GM21576 (cell line): ENCODE measurements around the gene FLT3.
"Not testable (repeated sequence)": the region's sequence is repeated elsewhere in the genome, so short reads cannot be mapped to it uniquely, and the experiment has no call there.

Experiments
- ATAC-seq: cut with Tn5 transposase; IDR thresholded peaks from one replicate; pipeline ENCODE4 v1.9.1; 2021; ENCODE audit warnings: mild to moderate bottlenecking, moderate library complexity; ENCODE audit not compliant: unreplicated experiment

The FLT3 gene

DNA sequence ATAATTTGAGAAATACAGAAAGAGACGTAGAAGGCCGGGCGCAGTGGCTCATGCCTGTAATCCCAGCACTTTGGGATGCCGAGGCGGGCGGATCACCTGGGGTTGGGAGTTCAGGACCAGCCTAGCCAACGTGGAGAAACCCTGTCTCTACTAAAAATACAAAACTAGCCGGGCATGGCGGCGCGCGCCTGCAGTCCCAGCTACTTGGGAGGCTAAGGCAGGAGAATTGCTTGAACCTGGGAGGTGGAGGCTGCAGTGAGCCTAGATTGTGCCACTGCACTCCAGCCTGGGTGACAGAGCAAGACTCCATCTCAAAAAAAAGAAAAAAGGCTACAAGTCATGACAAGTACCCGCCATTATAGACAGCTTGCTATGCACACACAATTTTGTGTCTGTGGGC, 95.4 kb downstream of the FLT3 start:
- not testable (repeated sequence) for ATAC-seq

DNA sequence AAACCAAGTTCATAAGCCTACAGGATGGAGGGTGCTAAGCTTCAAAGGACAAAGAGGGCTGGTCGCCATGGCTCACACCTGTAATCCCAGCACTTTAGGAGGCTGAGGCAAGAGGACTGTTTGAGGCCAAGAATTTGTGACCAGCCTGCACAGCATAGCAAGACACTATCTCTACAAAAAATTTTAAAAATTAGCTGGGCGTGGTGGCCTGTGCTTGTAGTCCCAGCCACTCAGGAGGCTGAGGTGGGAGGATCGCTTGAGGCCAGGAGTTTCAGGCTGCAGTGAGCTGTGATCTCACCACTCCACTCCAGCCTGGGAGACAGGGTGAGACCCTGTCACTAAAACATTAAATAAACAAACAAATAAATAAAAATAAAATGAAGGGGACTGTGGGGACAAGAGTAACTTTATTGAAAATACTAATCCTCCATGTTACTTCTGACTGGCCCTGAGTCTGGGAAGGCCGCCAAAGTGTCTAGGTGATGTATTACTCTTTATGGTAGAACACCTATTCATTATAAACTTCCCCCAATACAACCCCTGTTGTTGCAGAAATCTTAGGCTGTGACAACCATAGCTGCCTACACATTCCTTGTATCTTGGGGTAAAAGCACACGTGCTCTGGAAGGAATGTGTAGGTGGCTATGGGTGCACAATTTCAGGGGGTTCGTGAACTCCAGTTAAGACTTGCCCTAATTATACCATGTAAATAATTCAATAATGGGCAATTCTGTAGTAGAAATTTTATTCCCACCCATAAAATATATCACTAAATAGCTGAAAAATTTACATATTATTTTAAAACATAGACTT, 97.3 kb downstream of the FLT3 start:
- no peak for ATAC-seq

DNA sequence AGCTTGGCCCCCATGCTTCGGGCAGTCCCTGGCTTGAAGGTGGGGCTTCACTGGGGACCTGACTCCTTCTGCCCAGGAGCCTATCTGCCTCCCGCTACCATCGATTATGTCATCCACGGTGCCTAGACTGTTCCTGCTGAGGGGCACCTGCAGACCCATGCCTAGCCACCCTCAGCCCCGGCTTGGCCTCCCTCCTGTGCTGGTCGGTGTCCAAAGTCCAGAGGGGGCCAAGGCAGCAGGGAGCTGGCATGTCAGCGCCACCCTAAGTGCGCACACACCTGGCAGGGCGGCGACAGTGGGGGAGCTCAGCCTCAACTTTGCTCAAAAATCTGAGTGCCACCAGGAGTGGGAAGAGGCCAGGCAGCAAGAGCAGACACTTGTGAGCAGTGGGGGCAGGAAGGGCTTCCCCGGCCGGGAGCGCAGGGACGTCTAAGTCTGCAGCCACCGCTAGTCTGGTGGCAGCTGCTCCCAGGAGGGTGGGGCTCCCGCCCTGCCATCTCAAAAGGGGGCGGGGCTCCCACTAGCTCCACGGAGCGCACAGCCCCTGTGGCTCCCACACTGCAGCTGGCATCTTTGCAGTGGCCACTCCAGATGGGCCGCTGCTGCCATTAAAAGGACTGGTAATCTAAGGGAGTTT, 98.4 kb downstream of the FLT3 start:
- no peak for ATAC-seq

DNA sequence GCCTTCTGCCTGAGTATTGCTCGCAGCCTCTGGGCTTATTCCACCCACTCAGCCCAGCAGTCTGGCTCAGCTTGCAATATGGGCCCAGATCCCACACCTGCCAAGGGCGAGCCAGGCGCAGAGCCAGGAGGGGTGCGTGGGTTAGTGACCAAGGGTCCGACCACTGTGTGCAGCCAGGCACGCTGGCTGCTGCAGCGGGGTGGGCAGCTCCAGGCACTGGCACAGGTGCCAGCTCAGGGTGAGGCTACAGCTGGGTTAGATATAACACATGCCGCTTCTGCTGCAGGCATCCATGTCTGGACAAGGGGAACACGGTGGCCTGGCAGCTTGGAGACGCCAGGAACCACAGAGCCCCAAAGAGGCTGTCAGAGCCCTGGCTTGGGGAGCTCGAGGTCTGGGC, 99.3 kb downstream of the FLT3 start:
- no peak for ATAC-seq

DNA sequence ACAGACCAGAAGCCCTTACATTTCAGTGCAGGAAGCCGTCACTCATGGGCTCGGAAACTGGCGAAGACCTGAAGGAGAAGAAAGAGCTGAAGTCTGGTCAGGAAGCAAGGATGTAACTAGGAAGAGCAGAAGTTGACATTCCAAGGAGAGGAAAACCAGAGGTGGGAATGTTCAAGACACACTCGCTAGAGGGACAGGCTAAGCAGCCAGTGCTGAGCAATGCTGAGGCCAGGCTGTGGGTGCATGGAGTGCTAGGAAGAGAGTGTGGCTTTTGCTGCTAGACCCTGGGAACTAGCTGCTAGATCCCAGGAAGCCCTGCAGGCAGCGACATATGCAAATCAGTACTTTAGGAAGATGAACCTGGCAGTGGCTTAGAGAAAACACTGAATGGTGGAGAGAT, 99.8 kb downstream of the FLT3 start:
- no peak for ATAC-seq

DNA sequence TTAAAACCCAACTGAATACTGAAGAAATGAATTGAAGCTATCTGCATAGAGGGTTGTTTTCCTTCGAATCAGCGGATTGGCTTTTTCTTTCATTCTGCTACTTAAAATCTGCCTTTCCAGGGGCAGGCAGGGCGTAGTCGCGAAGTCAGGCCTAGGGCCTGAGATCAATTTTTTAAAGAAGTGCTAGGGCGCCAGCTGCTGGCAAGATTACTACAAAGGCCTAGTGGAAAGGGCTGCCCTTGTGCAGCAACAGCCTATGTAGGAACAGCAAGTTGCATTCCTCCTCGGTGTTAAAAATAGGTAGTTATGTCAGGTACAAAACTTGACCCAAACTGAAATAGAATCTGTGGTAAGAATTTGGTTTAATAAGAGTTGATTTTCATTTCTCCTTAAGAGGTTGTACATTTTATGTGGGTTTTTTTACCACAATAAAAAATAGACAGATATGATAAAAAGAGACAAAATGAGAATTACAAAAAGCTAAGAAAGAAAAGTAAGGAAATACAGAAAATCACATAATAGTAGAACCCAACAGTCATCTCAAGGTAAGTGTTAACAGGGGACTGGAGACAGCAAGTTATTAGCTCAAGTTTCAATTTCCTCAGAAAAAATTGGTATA, 102.4 kb downstream of the FLT3 start:
- ATAC-seq = no peak

DNA sequence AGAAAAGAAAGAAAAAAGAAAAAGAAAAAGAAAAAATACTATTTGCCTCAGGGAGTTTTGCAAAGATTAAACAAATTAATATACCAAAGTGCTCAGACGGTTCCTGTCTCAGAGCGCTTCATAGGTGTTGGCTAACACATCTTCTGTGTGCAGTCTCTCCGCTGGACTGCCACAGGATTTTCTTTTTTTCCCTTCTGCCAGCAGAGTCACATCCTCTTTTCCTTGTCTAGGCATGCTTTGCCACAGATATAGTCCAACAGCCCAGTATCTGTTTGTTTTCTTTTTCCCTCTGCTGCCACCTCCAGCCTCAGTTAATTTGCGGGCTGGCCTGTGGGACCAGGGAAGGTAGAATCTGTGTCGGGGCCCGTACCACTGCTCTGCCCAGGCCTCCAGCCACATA, 108.5 kb downstream of the FLT3 start:
- ATAC-seq = no peak

DNA sequence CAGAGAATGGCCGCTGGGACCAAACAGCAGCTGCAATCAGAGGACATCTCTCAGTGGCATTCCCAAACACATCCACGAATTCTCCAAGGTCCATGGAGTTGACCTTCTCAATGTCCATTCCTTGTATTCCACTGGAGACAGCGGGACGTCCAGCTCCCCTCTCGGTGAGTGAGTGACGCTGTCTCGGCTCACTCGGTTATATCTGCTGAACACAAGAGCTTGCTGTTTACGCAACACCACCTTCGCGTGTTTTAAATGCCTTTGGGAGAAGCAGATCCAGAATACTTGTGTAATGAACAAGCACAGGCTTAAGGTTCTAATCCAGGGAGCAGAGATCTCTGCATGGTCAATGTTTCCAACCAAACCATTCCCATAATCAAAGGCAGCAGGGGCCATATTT, 111.9 kb downstream of the FLT3 start, which contains the start of gene URAD:
TSS of gene URAD (minus strand) at position 174 of the 400 bp plus-strand sequence. CDS start at position 118, 56 bp downstream.
- ATAC-seq = no peak

DNA sequence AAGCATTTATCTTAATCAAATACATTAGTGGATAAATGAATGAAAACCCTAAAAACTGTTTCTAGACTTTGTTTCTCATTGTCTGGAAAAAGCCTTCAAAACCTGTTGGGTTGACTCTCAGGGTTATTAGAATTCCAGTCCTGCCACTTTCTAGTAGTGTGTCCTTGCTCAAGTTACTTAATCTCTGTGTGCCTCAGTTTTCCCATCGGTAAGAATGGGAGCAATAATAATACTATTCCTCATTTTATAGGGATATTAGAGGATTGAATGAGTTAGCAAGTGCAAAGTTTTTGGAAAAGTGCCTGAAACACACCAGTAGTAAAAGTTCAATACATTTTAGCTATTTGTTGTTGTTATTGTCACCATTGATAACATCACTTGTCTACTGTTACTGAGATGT, 114.8 kb downstream of the FLT3 start:
- no peak for ATAC-seq

DNA sequence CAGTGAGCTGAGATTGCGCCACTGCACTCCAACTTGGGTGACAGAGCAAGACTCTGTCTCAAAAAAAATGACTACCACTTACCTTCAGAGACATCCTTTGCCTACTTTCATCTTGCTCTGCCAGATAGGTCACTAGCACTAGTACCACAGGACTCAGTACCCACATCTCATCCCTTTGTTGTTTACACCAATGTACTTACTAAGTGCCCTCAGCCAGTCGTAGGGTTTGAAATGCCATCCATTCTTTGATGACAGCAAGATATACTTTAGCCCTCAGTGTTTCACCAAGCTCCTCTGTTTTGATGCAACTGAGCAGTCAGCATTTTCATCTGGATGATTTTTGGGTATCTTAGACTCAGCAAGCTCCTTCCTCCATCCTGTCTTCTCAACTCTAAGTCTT, 118.0 kb downstream of the FLT3 start:
- no peak for ATAC-seq

DNA sequence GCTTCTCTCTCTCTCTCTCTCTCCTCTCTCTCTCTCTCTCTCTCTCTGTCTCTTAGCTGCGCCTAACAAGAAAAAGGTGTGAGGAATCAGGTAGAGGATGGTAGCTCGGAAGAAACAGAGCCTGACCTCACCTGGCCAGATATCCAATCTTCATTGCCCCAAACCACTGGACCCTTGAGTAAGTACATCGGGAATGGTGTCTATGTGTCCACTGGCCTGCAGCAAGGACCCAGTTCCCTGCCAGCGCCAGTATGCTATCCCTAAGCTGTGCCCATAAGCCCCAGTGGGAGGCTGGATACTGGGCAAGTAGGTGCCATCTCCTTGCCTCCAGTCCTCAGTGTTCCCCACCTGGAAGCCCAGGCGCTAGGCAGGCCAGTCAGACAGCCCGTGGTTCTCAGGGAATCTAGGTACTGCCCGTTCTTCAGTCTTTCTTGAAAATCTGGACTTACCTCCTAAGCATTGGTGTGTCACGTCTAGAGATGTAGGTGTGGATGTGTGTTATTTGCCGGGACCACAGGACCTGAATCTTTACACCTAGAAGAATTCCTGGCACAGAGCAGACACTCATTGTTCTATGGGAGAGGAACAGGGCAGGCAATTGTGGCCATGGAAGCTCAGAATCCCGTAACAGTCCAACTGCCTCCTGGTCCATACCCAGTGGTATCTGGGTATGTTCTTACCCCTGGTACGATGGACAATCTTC, 119.2 kb downstream of the FLT3 start:
- no peak for ATAC-seq

DNA sequence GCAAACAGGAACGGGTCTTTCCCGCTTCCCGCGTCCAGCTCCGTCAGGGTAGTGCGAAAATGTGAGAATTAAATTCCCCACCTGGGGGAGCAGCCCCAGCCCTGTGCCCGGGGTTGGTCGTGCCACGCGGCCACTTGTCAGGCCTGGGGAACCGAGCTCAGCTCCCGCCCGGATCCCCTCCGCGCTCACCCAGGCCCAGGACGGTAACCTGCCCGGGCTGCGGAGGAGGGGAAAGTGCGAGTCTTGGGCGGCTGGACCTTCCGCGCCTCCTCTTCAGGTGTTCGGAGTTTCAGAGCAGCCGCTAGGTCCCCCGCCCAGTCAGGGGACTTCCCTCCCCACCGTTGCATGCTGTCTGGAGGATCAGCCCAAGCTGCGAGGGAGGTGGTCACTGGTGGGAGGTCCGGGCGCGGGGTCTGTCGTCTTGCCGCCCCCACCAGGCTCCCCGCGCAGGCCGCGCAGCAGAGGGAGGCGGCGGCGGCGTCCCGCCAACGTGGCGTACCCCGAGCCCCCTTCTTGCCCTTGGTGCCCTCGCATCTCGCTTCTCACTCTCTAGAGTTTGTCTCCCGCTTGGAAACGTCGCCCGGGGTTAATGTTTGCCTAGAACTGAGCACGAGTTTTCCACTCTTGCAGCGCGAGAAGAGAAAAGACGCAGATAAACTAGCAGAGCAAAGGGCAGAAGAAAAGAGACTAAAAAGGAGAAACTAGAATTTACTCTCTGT, 119.9 kb downstream of the FLT3 start:
- no peak for ATAC-seq

DNA sequence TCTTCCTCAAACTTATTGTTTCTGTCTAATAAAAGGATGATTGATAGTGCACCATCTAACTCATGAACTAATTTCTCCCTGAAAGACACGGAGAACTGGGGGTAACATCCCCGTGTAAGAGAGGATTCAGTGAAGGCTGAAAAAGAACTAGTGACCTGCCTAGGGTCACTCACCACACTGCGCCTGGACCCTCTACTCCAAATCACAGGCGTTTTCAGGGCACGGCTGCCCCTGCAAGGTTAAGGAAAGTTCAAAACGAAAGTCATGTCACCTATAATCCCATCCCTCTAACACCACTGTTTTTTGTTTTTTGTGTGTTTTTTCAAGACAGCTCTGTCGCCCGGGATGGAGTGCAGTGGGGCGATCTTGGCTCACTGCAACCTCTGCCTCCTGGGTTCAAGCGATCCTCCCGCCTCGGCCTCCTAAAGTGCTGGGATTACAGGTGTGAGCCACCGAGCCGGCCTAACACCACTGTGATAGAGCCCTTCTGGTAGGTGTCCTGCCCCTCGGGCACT, 120.6 kb downstream of the FLT3 start:
- no peak for ATAC-seq

DNA sequence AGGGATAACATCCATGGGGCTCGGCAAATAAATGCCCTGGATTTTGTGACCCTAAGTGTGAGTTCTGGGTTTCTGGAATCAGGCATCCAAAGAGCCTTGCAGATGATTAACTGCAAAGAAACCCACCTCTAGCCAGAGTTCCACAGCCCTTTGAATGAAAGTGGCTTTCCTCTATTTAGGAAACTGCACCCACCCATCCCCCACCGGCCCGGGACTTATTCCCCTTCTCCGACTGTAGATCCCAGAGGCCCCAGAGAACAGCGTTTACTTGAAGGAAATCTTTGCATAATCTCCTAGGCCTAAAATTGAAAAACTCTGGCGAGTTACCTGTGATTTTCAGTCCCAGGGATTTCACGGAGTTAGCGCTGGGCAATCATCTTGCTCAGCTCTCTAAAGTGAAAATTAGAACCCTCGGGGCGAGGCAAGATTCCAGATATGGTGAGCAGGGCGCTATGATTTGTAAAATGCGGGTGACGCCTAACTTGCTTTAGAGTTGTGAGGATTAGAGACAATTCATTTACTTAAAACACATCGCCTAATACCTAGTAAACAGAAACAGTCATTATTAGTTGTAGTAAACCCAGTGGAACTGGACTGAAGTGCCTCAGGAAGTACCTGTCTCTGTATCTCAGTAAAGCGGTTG, 121.3 kb downstream of the FLT3 start:
- no peak for ATAC-seq

DNA sequence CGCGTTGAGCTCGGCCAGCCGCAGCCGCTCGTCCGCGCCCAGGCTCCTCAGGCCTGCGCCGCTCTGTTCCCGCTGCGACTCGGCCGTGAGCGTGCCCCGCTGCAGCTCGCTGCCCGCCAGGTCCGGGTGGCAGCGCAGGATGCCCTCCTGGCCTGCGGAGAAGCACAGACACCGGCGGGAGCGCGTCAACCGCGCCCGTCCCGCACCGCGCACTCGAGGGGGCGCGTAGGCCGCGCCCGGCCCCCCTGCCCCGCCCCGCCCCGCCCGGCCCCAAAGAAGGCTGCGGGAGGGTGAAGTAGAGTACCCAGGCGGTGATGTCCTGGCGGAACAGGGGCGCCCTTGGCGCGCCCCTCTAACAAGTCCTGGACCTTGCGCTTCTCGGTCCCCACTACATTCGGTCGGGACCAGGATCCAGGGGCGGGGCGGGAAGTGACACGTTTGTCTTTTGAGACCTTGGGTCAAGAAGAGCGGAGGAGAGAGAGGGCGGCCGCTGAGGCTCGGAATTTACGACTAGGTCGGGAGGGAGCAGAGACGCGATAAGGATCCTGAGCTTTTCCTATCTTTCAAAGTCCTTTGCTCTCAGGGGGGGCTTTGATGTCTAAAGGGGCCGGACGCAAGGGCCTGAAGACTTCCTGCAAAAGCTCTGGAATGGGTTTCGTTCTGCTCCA, 121.9 kb downstream of the FLT3 start:
- ATAC-seq = no peak

DNA sequence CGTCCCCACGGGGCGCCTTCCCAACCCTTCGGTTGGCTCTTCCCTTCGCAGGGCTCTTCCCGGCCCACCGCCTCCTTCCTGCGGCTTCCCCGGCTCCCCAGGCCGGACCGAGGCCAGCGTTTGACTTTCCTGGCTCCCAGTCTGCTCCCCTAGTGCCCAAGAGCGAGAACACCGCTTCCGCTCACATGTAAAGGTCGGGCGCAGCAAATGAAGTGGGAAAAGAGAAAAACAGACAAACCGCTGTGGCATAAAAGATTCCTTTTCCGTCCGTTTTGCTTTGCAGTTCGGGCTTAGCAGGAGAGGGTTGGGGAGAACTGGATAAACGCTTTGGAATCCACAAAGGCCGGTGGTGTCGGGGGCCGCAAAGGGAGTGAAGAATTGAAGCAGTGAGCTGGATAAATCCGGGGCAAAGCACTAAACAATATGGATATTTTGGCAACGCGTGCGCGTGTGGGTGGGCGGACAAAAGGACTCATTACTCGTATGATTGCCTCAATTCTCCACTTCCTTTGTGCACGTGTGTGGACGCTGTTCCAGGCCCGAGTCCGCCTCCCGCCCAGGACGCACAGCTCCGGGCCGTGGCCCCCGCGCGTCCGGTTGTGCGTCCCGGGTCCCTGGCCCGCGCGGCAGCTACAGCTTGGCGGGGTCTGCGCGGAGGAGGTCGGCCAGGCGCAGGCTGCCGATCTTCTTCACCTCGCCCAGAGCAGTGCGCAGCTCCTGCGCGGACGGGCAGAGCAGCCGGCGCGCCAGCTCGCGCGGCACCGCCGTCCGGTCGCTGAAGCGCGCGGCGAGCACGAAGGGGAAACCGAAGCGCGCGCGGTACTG, 122.7 kb downstream of the FLT3 start:
- ATAC-seq = no peak

DNA sequence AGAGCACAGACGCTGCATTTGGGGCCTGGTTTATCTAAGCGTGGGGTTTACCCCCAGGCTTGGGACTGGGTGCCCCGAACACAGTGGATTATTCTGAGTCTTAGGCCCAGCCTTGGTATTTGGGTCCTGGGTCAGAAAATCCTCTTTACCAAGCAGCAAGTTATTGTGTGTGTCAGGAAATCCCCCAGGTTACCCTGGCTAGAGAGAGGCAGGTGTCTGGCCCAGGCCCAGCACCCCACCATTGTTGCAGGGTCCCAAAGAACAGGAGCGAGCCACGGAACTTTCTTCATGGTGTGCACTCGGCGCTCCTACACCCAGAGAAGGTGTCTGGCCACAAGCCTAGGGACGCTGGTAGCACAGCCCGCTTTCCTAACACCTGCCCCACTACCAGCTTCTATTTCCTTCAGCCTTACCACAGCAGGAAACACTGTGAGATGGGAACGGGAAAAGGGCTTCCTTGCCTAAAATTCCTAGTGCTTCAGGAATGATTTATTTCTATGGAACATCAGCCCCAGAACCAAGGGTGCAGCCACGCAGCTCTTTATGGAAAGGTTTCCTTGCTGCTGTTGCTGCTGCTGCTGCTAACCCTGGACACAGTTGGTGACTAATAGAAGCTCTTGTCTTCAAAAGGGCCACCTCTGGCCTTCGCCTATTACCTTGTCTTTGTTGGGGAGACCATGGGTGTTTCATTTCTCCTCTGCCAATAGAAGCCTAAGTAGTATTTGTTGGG, 123.8 kb downstream of the FLT3 start:
- ATAC-seq = no peak
